ENCODE data around the gene PIK3C2B. TPM values are rescaled to one million over a fixed set of nuclear protein-coding genes. Genes with fewer than 3 reads are reported as not detected.

The PIK3C2B gene
- total and polyA plus RNA-seq, 2 donors (not counting 1 experiment from before 2014, with no cell fraction given) = 90.3 to 142 TPM

- peaks cover 90% of the 10 kb centered on the region for H3K4me1 Mint-ChIP-seq
- peak overlapping the region; percentile 69 for H3K4me2 ChIP-seq (replicated peaks; ENCODE audit: low read depth, low read length, poor library complexity, severe bottlenecking)
- intact Hi-C loops (cut with micrococcal nuclease) = loop anchor here (5.0 kb wide), 1 partner anchor 33 kb away; no protein-coding TSS in a partner anchor
Observed at GRCh38 chr1:204450461-204451257, 43.9 kb downstream of the PIK3C2B start.

More at GRCh38 chr1:204450461-204451257, 43.9 kb downstream of the PIK3C2B start:
- Mint-ChIP-seq H3K4me3 (peak overlapping the region; percentile 45), H3K27me3 (no peaks in the 10 kb centered on the region), H3K9me3 (ENCODE audit: insufficient read depth) (no peaks in the 10 kb centered on the region), H3K27ac (peak overlapping the region; percentile 84)
- ATAC-seq (ENCODE audit: low read depth) (no peak), DNase-seq (no peak)
- peaks cover 91 to 98% of the 10 kb centered on the region in 2 donors for H3K4me1 ChIP-seq (ENCODE audit: control insufficient read depth in 2 of 2, insufficient read depth in 2 of 2, low read length in 2 of 2)
- ChIA-PET CTCF (interaction anchor here (0.8 to 43.9 kb wide), 6 partner anchors 18 to 356 kb away, joined by 3 to 1884 read pairs (median 92); partner anchors contain the start of genes MDM4 and PIK3C2B), POLR2A (interaction anchor here (0.6 to 12.9 kb wide), 5 partner anchors 14 to 55 kb away, joined by 3 to 161 read pairs (median 4); partner anchors contain the start of gene PIK3C2B)
- H3K27ac ChIP-seq (ENCODE audit: low read length in 2 of 2) = peak overlapping the region; percentile 96
- peaks cover 3 to 63% of the 10 kb centered on the region in 2 experiments for H3K36me3 ChIP-seq (replicated peaks in 1 of 2; ENCODE audit: control extremely low read depth in 1 of 2, control insufficient read depth in 1 of 2, extremely low read depth in 1 of 2, insufficient read depth in 2 of 2, low read length in 1 of 2)
- H3K79me2 ChIP-seq (ENCODE audit: control insufficient read depth, insufficient read depth, low read length) = peaks cover 67% of the 10 kb centered on the region
- H3K9ac ChIP-seq (ENCODE audit: low read length) = no peak overlapping the region
- no peak overlapping the region for H3K4me3 ChIP-seq (ENCODE audit: control extremely low read depth in 1 of 5, extremely low read depth in 1 of 5, insufficient read depth in 1 of 5, low read depth in 2 of 5, low read length in 4 of 5)
- no peaks in the 10 kb centered on the region for H3K27me3 ChIP-seq (replicated peaks in 1 of 4; ENCODE audit: control extremely low read depth in 1 of 4, control insufficient read depth in 3 of 4, insufficient read depth in 4 of 4, low read length in 3 of 4)
- H3K9me3 ChIP-seq (ENCODE audit: control extremely low read depth in 1 of 3, control insufficient read depth in 2 of 3, insufficient read depth in 1 of 3, low read length in 2 of 3) = no peaks in the 10 kb centered on the region
- no peak overlapping the region for H2AFZ ChIP-seq (ENCODE audit: insufficient read depth, low read depth, low read length, poor library complexity, severe bottlenecking)
- no peak for TF ChIP-seq EZH2 (IDR thresholded peaks at IDR 0.05; ENCODE audit: borderline replicate concordance, insufficient read depth, low read depth, low read length, poor library complexity, severe bottlenecking)
- TF ChIP-seq CTCF (IDR thresholded peaks at IDR 0.05) = no peak
- WGBS (ENCODE audit: insufficient coverage) = 91% methylated on average over 8 of the region's 8 CpGs
- H4K20me1 ChIP-seq (ENCODE audit: control insufficient read depth, insufficient read depth, low read length, poor library complexity, severe bottlenecking) = no peaks in the 10 kb centered on the region
